ENCODE results near the gene DGKH.
A peak's percentile ranks its signal among the peaks of the same experiment; 100 is the strongest.
"Not testable (repeated sequence)": the region's sequence is repeated elsewhere in the genome, so short reads cannot be mapped to it uniquely, and the experiment has no call there.

DGKH gene

GRCh38 chr13:42073683-42074082 is 25.2 kb downstream of the DGKH start:
- DNase-seq, result no peak

- DNase-seq, result no peak
Measured at GRCh38 chr13:42075517-42075916, 27.1 kb downstream of the DGKH start.

DNA sequence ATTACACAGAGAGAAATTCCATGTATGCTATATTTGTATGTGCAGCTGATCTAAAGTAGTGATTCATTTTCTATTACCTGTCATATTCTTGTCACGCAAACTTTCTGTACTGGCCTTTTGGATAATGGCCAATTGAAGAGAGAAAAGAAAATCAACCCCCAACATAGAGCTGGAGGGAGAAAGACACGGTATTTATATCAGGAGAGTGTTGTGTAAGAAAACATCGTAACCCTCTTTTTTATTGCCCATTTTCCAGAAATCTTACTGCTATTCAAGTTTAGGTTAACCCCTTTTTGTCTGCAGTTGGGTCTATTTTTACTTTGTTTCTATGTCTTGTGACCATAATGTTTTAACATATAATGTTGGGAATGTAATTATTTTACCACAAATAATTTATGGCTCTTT is 27.9 kb downstream of the DGKH start:
- DNase-seq, result no peak

GRCh38 chr13:42078128-42078808 is 29.8 kb downstream of the DGKH start:
- no peak for DNase-seq

GRCh38 chr13:42083138-42083770 is 34.8 kb downstream of the DGKH start:
- no peak for DNase-seq

- DNase-seq, result no peak
Measured at GRCh38 chr13:42084722-42085121, 36.3 kb downstream of the DGKH start.

GRCh38 chr13:42086582-42086981 is 38.1 kb downstream of the DGKH start:
- DNase-seq, result no peak

DNA sequence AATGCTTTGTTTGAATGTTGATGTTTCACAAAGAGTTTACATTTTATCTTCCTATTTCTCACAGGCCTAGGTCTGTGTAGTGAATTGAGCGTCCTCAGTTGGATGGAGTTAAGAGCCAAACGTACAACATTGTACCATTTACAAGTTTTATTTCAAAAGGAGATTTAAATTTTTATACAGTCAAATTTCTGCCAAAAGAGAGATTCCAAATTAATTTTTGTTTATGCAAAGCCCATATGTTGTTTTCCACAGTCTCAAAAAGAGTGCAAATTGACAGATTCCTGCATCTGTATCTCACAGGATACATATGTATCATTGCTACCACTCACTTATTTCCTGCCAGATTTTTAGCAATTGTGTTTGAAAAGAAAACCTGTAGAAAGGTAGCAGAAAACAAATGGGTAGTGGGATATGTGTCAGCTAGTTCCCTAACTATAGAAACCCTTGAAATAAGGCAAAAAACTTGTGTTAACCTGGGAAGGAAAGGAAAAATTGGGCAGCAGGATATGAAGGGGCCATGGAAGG is 46.1 kb downstream of the DGKH start:
- DNase-seq, result no peak

GRCh38 chr13:42096222-42096621 is 47.8 kb downstream of the DGKH start:
- not testable (repeated sequence) for DNase-seq

DNA sequence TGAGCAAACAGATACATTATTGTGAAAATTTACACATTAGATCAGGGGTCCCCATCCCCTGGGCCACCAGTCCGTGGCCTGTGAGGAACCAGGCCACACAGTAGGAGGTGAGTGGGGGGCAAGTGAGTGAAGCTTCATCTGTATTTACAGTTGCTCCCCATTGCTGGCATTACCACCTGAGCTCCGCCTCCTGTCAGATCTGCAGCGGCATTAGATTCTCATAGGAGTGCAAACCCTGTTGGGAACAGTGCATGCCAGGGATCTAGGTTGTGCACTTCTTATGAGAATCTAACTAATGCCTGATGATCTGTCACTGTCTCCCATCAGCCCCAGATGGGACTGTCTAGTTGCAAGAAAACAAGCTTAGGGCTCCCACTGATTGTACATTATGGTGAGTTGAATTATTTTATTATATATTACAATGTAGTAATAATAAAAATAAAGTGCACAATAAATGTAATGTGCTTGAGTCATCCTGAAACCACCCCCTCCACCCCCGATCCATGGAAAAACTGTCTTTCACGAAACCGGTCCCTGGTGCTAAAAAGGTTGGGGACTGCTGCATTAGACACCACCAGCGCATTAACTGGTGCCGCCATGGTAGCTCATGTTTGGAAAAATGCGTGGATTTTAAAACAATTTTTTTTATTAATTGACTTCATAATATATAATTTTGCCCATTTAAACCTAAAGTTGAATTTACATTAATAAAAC is 51.7 kb downstream of the DGKH start:
- no peak for DNase-seq

DNA sequence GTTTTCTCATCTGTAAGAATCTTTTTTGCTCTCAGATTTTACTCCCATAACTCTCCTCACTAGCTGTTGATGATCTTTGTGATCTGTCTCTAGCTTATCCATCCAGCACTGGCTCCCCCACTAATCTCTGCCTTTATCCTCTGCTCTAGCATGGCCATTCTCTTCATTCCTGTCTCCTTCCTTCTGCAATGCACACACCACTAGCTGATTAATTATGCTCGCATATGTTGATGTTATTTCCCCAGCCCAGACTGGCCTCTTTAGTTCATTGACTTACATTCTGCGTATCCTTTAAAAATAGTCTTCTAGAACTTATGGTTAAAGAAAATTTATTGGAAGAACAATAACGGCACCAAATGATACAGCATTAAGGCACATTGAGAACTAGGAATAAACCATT is 52.5 kb downstream of the DGKH start:
- DNase-seq, result no peak

DNA sequence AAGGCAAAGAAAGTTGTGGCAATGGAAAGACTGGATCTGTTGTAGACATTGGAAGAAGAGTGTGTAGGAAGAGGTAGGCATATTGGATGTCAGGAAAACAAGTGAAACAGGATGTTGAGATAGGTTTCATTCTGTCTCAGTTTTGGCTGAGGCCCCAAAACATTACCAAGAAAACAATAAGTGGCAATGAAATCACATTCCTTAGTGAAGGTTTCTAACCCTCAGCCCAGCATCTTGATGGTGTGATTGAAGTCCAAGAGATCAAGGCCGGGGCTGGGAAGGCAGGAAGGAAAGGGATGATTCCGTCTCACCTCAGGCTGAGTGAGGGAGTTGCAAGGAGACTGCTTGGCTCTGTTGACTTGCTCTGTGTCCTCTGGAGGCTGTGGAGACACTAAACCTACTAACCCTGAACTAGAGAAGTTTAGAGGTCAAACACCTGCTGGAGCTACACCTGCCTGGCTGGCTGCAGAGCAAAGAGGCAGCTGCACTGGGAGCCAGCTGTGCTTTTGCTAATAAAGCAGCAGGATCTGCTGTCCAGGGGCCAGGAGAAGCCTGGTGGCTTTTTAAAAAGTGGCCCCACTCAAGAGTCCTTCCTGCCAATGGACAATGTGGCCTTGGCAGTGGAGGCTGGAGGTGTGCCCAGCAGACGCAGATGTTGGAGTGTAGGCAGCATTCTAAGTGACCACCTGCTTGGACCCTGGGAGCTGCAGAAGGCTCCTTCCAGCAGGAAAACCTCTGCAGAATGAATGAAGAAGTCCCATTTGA is 53.6 kb downstream of the DGKH start:
- DNase-seq, result no peak

GRCh38 chr13:42102961-42103865 is 54.8 kb downstream of the DGKH start:
- DNase-seq, result no peak

DNA sequence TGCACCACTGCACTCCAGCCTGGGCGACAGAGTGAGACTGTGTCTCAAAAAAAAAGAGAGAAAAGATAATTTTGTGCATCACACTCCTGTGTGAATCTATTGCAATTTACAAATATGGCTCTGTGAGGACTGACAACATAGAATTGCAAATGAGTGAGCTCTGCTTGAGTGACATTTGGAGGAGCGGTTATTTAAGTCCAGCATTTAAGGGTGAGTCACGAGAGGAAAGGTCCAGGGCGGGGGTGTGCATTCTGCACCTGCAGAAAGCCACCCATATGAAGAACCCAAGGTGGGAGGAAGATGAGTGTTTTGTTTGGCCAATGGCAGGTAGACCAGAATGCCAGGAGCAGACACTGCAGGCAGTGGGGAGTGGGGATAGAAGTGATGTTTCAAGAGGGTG is 58.5 kb downstream of the DGKH start:
- no peak for DNase-seq

- DNase-seq, result no peak
Measured at GRCh38 chr13:42107421-42107820, 59.0 kb downstream of the DGKH start.

GRCh38 chr13:42108217-42108616 is 59.8 kb downstream of the DGKH start:
- DNase-seq, result no peak

DNA sequence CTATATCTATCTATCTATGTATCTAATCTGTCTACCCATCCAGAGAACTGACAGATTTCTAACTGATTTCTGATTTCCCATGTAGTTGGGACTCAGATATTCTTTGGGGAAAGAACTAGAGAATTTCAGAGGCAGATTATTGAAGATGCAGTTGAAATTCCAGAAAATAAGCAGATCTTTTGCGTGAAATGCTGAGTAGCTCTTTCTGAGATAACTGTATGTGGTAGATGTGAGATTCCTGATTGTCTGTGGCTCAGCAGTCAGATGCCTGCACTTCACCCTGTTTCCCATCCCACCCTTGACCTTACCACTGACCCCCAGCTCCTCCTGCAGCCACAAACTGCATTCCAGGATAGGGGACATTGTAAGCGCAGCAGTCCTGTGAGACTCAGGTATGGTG is 61.5 kb downstream of the DGKH start:
- DNase-seq, result no peak

- DNase-seq, result peak in 1 of 4 experiments; percentile 6
Measured at GRCh38 chr13:42110410-42111155, 62.1 kb downstream of the DGKH start.

GRCh38 chr13:42112864-42113263 is 64.4 kb downstream of the DGKH start:
- DNase-seq, result no peak

GRCh38 chr13:42113478-42113877 is 65.0 kb downstream of the DGKH start:
- DNase-seq, result no peak

DNA sequence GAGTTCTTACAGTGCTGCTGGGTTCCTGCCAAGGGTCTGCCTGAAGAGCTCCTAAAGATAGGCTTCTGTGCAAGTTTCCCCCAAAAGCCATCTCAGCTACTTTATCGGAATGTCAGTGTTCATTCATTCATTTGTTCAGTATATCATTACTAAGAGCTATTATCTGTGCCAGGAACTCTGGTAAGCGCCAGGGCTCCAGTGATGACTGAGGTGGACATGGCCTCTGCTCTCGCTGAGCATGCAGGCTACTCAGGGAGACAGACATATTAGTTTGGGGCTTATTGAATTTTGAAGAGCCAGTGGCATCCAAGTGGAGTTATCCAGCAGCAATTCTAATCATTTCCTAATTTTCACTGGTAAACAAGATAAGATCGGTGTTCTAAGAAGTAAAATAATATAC is 65.8 kb downstream of the DGKH start:
- no peak for DNase-seq

All from activated naive CD4-positive, alpha-beta T cell (primary cell).